ENCODE data around the gene AFAP1L2.
"Not testable (repeated sequence)": the region's sequence is repeated elsewhere in the genome, so short reads cannot be mapped to it uniquely, and the experiment has no call there.

AFAP1L2 gene

DNA sequence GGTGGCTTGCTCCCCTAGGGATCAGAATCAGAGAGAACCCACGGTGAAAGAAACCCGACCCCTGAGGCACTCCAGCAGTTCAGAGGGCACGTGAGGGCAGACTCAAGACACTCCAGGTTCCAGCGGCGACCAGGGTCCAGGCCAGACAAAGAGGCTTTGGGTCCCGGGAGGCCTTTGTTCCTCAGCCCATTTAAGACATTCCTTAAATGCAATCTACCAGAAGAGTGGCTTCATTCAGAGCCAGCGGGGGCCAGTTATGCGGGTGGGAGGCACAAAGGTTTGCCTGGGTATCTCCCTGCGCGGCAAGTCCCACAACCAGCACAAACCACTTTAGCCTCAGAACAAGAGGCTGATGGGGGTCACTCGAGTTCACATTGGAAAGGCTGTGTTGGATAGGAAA lies 53.6 kb downstream of the AFAP1L2 start:
- no peaks in the 10 kb centered on the region for H4K20me1 ChIP-seq (ENCODE audit: insufficient read depth, low read length)
- H3K27me3 ChIP-seq (replicated peaks; ENCODE audit: insufficient read depth, low read length): no peaks in the 10 kb centered on the region
- no peaks in the 10 kb centered on the region for H3F3A ChIP-seq (ENCODE audit: insufficient read depth, low read length)
- no peaks in the 10 kb centered on the region for H3K79me2 ChIP-seq (ENCODE audit: low read length)
- H3K4me3 ChIP-seq (ENCODE audit: low read length): no peak overlapping the region
- no peaks in the 10 kb centered on the region for H3K36me3 ChIP-seq (replicated peaks; ENCODE audit: insufficient read depth, low read length)
- H3K9me3 ChIP-seq (replicated peaks; ENCODE audit: insufficient read depth, low read length): no peaks in the 10 kb centered on the region
- no peak for TF ChIP-seq EZH2phosphoT487 (IDR thresholded peaks at IDR 0.05; ENCODE audit: low read length)
- TF ChIP-seq, protein P1, sequence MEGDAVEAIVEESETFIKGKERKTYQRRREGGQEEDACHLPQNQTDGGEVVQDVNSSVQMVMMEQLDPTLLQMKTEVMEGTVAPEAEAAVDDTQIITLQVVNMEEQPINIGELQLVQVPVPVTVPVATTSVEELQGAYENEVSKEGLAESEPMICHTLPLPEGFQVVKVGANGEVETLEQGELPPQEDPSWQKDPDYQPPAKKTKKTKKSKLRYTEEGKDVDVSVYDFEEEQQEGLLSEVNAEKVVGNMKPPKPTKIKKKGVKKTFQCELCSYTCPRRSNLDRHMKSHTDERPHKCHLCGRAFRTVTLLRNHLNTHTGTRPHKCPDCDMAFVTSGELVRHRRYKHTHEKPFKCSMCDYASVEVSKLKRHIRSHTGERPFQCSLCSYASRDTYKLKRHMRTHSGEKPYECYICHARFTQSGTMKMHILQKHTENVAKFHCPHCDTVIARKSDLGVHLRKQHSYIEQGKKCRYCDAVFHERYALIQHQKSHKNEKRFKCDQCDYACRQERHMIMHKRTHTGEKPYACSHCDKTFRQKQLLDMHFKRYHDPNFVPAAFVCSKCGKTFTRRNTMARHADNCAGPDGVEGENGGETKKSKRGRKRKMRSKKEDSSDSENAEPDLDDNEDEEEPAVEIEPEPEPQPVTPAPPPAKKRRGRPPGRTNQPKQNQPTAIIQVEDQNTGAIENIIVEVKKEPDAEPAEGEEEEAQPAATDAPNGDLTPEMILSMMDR (IDR thresholded peaks at IDR 0.05; ENCODE audit: low read length): no peak
- no peak for TF ChIP-seq EZH2 (optimal IDR thresholded peaks at IDR 0.05; ENCODE audit: low read depth, low read length)
- no peaks in the 10 kb centered on the region for H3K4me1 ChIP-seq (ENCODE audit: low read length)
- H3K27ac ChIP-seq (ENCODE audit: low read length): no peak overlapping the region
- no peak for DNase-seq
- H2AFZ ChIP-seq (ENCODE audit: low read length): no peak overlapping the region
- H3K9me2 ChIP-seq (replicated peaks; ENCODE audit: insufficient read depth, low read length): no peaks in the 10 kb centered on the region
- H3K9ac ChIP-seq (ENCODE audit: low read length): no peak overlapping the region
- no peak overlapping the region for H3K4me2 ChIP-seq (ENCODE audit: low read depth, low read length)

DNA sequence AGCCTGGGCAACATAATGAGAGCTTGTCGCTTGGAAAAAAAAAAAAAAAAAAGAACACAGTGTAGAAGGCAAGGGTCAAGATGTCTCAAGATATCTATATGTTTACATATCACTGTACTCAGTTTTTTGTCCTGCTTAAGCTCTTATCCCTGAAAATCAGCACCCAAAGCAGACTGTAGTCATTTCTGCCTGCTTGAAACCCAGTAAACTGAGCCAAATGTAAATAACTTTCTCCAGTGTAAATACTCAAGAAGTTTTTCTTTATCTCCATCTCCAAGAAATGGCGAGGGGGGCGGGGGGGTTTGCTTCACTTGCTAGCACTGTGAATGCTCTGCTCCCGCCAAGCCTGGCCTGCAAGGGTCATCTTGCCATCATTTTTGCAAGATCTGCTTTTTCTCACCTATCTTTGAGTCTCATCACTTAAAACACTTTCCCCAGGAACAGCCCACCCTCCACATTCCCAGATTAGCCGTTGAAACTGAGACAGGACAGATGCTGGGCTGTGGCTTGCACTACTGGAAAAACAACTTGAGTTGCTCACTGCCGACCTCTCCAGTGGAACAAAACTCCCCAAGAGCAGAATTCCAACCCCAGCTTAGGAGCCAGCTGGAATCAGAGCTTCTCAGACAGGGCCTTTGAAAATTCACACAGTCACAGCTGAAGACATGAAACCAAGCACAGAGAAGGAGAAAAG lies 54.6 kb downstream of the AFAP1L2 start:
- H3K4me2 ChIP-seq (ENCODE audit: low read depth, low read length): no peak overlapping the region
- TF ChIP-seq EZH2phosphoT487 (IDR thresholded peaks at IDR 0.05; ENCODE audit: low read length): no peak
- no peak for TF ChIP-seq EZH2 (optimal IDR thresholded peaks at IDR 0.05; ENCODE audit: low read depth, low read length)
- TF ChIP-seq, protein P1 (IDR thresholded peaks at IDR 0.05; ENCODE audit: low read length): no peak
- no peak for DNase-seq

DNA sequence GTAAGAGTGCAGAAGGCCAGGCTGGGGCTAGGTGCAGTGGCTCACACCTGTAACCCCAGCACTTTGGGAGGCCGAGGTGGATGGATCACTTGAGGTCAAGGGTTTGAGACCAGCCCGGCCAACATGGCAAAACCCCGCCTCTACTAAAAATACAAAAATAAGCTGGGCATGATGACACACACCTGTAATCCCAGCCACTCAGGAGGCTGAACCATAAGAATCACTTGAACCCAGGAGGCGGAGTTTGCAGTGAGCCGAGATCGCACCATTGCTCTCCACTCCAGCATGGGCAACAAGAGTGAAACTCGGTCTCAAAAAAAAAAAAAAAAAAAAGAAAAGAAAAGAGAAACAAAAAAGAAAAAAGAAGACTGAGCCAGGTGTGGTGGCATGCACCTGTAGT lies 55.2 kb downstream of the AFAP1L2 start:
- H4K20me1 ChIP-seq (ENCODE audit: insufficient read depth, low read length); DNase-seq; H3K9ac ChIP-seq (ENCODE audit: low read length); H3K4me3 ChIP-seq (ENCODE audit: low read length); H3K36me3 ChIP-seq (replicated peaks; ENCODE audit: insufficient read depth, low read length); H3K4me1 ChIP-seq (ENCODE audit: low read length); H3K27me3 ChIP-seq (replicated peaks; ENCODE audit: insufficient read depth, low read length); H3K9me2 ChIP-seq (replicated peaks; ENCODE audit: insufficient read depth, low read length); H3K9me3 ChIP-seq (replicated peaks; ENCODE audit: insufficient read depth, low read length); H2AFZ ChIP-seq (ENCODE audit: low read length); H3K27ac ChIP-seq (ENCODE audit: low read length); H3F3A ChIP-seq (ENCODE audit: insufficient read depth, low read length); H3K4me2 ChIP-seq (ENCODE audit: low read depth, low read length); H3K79me2 ChIP-seq (ENCODE audit: low read length): not testable (repeated sequence)

More for the DNA sequence above, 54.6 kb downstream of the AFAP1L2 start:
- Histone ChIP-seq H3K4me3 (ENCODE audit: low read length) (no peak overlapping the region), H3K36me3 (replicated peaks; ENCODE audit: insufficient read depth, low read length) (no peaks in the 10 kb centered on the region), H3K9me3 (replicated peaks; ENCODE audit: insufficient read depth, low read length) (no peaks in the 10 kb centered on the region), H3K9me2 (replicated peaks; ENCODE audit: insufficient read depth, low read length) (no peaks in the 10 kb centered on the region), H3K79me2 (ENCODE audit: low read length) (no peaks in the 10 kb centered on the region), H3K27ac (ENCODE audit: low read length) (no peak overlapping the region), H3K9ac (ENCODE audit: low read length) (no peak overlapping the region), H3K27me3 (replicated peaks; ENCODE audit: insufficient read depth, low read length) (no peaks in the 10 kb centered on the region), H3K4me1 (ENCODE audit: low read length) (no peaks in the 10 kb centered on the region), H2AFZ (ENCODE audit: low read length) (no peak overlapping the region), H4K20me1 (ENCODE audit: insufficient read depth, low read length) (no peaks in the 10 kb centered on the region), H3F3A (ENCODE audit: insufficient read depth, low read length) (no peaks in the 10 kb centered on the region)

- Histone ChIP-seq H3K4me1 (ENCODE audit: low read length) (no peaks in the 10 kb centered on the region), H3K4me3 (ENCODE audit: low read length) (no peak overlapping the region), H3F3A (ENCODE audit: insufficient read depth, low read length) (no peaks in the 10 kb centered on the region), H3K36me3 (replicated peaks; ENCODE audit: insufficient read depth, low read length) (no peaks in the 10 kb centered on the region), H2AFZ (ENCODE audit: low read length) (no peak overlapping the region), H3K79me2 (ENCODE audit: low read length) (no peaks in the 10 kb centered on the region), H4K20me1 (ENCODE audit: insufficient read depth, low read length) (no peaks in the 10 kb centered on the region), H3K9me3 (replicated peaks; ENCODE audit: insufficient read depth, low read length) (no peaks in the 10 kb centered on the region), H3K4me2 (ENCODE audit: low read depth, low read length) (no peak overlapping the region), H3K9me2 (replicated peaks; ENCODE audit: insufficient read depth, low read length) (no peaks in the 10 kb centered on the region), H3K27me3 (replicated peaks; ENCODE audit: insufficient read depth, low read length) (no peaks in the 10 kb centered on the region), H3K9ac (ENCODE audit: low read length) (no peak overlapping the region), H3K27ac (ENCODE audit: low read length) (no peak overlapping the region)
- no peak for DNase-seq
- no peak for TF ChIP-seq EZH2phosphoT487 (IDR thresholded peaks at IDR 0.05; ENCODE audit: low read length)
- TF ChIP-seq, protein P1 (IDR thresholded peaks at IDR 0.05; ENCODE audit: low read length): no peak
- no peak for TF ChIP-seq EZH2 (optimal IDR thresholded peaks at IDR 0.05; ENCODE audit: low read depth, low read length)
Observed at GRCh38 chr10:114347791-114348190, 56.5 kb downstream of the AFAP1L2 start.
